Spleen (tissue), 7 donors: ENCODE measurements around the gene SMIM12.

Experiments
- CTCF ChIP-seq, 11 experiments: fragments of 200-600 bp in 7 of 11; fragments of 450-650 bp in 4 of 11; sonication (generic) in 4 of 11; IDR thresholded peaks in 8 of 11; conservative IDR thresholded peaks in 3 of 11; 1 replicate in 7 of 11; 2 replicates in 4 of 11; pipeline versions ENCODE4 v1.4.0 to v1.8.0; 2016 to 2021; ENCODE audit warnings: antibody characterized with exemption in 11 of 11, inconsistent platforms in 4 of 11, mild to moderate bottlenecking in 1 of 11
- POLR2A ChIP-seq, 3 donors: fragments of 450-650 bp; IDR thresholded peaks; one replicate each; pipeline ENCODE4 v1.5.1; 2017; ENCODE audit warnings: antibody characterized with exemption in 3 of 3, mild to moderate bottlenecking in 1 of 3
- POLR2AphosphoS5 ChIP-seq, 3 donors: sonication (generic); formaldehyde crosslinking; IDR thresholded peaks; one replicate each; pipeline ENCODE4 v1.5.1; 2017; ENCODE audit warnings: antibody characterized with exemption in 3 of 3
- donor health status: DM: no; HTN: no; CAD: no; lungs with moderate emphysema.
- donor health status: DM: no; HTN: no; CAD: no.
- donor health status: DM: no; HTN: no; CAD: no.

- peak; percentile 92 to 99 (median 96) for TF ChIP-seq CTCF (IDR thresholded peaks at IDR 0.05 in 8 of 11, conservative IDR thresholded peaks at IDR 0.05 in 3 of 11)
- peak; percentile 70 to 82 (median 77) for TF ChIP-seq POLR2AphosphoS5 (IDR thresholded peaks at IDR 0.05)
- no peak for TF ChIP-seq POLR2A (IDR thresholded peaks at IDR 0.05)
Observed at GRCh38 chr1:34865981-34866761, 6.6 kb upstream of the SMIM12 start.
